22Rv1 (cell line): ENCODE measurements around the gene SIDT1.

ENCODE experiments used
- CTCF ChIP-seq: fragments of 450-650 bp; IDR thresholded peaks from 2 replicates; pipeline ENCODE4 v1.5.1; 2017; ENCODE audit warnings: mild to moderate bottlenecking
- ZFX ChIP-seq: fragments of 450-650 bp; IDR thresholded peaks from 2 replicates; pipeline ENCODE4 v1.6.1; 2017; ENCODE audit warnings: antibody characterized with exemption, borderline replicate concordance

DNA sequence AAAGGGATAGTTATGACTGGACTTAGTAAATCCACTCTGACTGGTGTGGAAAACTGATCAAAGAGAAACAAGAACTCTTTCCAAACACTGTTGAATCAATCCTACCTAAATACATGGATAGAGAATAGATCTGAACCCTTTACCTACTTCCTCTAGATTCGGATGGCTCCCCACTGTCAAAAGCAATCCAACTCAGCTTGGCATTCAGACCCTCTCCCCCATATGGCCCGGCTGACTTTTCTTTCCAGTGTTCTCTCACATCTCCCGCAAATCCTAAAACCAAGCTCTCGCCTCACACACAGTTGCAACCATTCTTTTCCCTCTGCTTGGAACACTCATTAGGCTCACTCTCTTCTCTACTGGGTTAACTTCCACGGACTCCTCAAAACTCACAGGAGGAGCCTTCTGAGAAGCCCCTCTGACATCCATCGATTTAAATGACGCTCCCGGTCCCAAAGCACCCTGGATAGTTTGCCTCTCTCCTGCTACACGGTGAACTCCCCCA, 18.0 kb upstream of the SIDT1 start:
- no peak for TF ChIP-seq CTCF
- no peak for TF ChIP-seq ZFX
